Activated T-helper 17 cell treated with anti-CD3 and anti-CD28 coated beads, Interleukin-2, amount 50 U/mL, for 72 hours (primary cell): Measurements from ENCODE around the gene SIRPB2. TPM values are rescaled to one million over a fixed set of nuclear protein-coding genes. Genes with fewer than 3 reads are reported as not detected.
"Not testable (repeated sequence)": the region's sequence is repeated elsewhere in the genome, so short reads cannot be mapped to it uniquely, and the experiment has no call there.

Experiments
- ATAC-seq: fragments of 150-1000 bp; cut with Tn5 transposase; replicated peaks from 2 replicates; pipeline ENCODE4 v1.10.0; 2021; ENCODE audit warnings: mild to moderate bottlenecking, moderate library complexity
- H3K27ac Mint-ChIP-seq: one replicate; pipeline ENCODE4 v1.8.0; 2022; ENCODE audit warnings: mixed read lengths
- H3K27me3 Mint-ChIP-seq: one replicate; pipeline ENCODE4 v1.8.0; 2022; ENCODE audit warnings: mixed read lengths
- H3K36me3 Mint-ChIP-seq: one replicate; pipeline ENCODE4 v1.8.0; 2022; ENCODE audit warnings: low read depth, mild to moderate bottlenecking, mixed read lengths
- H3K4me1 Mint-ChIP-seq: one replicate; pipeline ENCODE4 v1.8.0; 2022; ENCODE audit warnings: mixed read lengths
- H3K4me3 Mint-ChIP-seq: one replicate; pipeline ENCODE4 v1.8.0; 2022; ENCODE audit warnings: mild to moderate bottlenecking, mixed read lengths
- H3K9me3 Mint-ChIP-seq: one replicate; pipeline ENCODE4 v1.8.0; 2022; ENCODE audit warnings: mixed read lengths
- total RNA-seq, 2 donors: library from RNA; stranded (reverse); gene quantifications; one replicate each; pipeline ENCODE4 v1.2.3, GENCODE V29; 2022

Gene SIRPB2
- total RNA-seq, 2 donors from 2014 or later = not detected

DNA sequence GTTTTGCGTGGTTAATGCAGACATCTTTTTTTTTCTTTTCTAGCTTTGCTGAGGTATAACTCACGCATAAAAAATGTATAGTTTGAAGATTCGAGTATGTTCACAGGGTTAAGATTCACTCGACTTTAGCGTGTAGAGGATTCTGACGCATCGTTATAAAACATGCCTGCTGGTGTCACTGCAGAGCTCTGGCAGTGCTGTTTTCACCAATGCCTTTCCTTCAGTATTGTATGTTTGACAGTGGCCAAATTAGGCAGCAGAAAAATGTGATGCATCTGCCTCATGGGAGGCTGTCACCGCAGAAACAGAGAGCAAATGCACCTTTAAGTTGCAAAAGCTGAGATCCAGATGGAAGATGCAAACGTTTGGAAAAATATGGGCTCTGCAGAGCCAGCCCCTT, 18.0 kb upstream of the SIRPB2 start:
- Mint-ChIP-seq H3K27me3 (peaks cover 19% of the 10 kb centered on the region), H3K4me3 (no peak overlapping the region), H3K9me3 (no peaks in the 10 kb centered on the region), H3K4me1 (no peaks in the 10 kb centered on the region), H3K27ac (no peak overlapping the region), H3K36me3 (no peaks in the 10 kb centered on the region)
- ATAC-seq = peak; percentile 47

DNA sequence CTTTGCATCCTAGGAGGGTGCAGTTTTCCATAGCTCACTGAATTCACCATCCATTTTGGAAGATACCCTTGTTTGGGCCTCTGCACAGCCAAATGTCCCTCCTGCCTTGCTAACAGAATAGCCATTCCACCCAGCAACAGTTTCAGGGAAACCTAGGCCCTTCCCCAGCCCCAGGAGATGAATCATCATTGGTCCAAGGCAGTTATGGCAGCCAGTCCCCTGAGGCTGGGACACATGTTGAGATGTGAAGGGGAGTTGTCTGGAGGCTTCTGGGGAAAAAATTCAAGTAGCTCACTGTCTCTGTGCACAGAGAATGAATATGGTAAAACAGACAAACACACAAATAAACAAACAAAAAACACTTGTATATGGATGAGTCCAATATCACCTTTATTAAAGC, 17.4 kb upstream of the SIRPB2 start:
- peaks cover 17% of the 10 kb centered on the region for H3K27me3 Mint-ChIP-seq
- H3K4me1 Mint-ChIP-seq = peaks cover 1% of the 10 kb centered on the region
- H3K9me3 Mint-ChIP-seq = no peaks in the 10 kb centered on the region
- ATAC-seq = no peak
- no peaks in the 10 kb centered on the region for H3K36me3 Mint-ChIP-seq
- H3K27ac Mint-ChIP-seq = no peak overlapping the region
- H3K4me3 Mint-ChIP-seq = no peak overlapping the region

DNA sequence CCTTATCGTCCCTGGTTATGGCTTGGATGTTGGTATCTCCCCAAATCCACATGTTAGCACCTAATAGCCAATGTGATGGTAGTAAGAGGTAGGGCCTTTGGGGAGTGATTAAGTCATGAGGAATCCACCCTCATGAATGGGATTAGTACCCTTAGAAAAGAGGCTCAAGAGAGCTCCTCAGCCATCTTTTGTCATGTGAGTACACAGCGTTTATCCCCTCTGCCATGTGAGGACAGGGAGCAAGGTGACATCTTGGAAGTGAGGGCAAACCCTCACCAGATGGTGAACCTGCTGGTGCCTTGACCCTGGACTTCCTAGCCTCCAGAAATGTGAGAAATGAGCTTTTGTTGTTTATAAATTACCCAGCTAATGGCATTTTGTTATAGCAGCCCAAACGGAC, 16.1 kb upstream of the SIRPB2 start:
- Mint-ChIP-seq H3K27me3 (peaks cover 26% of the 10 kb centered on the region), H3K4me1 (peaks cover 5% of the 10 kb centered on the region), H3K4me3 (no peak overlapping the region), H3K9me3 (no peaks in the 10 kb centered on the region), H3K27ac (no peak overlapping the region), H3K36me3 (no peaks in the 10 kb centered on the region)
- no peak for ATAC-seq

DNA sequence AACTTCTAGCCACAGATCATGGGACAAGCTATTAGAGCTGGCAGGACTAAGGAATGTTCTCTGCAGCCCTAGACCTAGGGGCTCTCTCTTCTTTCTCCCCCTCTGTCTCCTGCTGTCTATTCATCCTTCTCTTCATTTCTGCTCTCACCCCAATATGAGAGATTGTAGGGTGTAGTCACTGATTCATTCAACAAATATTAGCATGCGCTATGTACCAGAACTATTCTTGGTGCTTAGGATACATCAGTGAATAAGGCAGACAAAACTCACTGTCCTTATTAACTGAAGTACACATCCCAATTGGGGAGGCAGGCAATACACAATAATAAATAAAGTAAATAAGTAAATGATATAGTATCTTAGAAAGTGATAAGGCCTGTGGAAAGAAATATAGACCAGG, 14.7 kb upstream of the SIRPB2 start:
- no peaks in the 10 kb centered on the region for H3K36me3 Mint-ChIP-seq
- H3K9me3 Mint-ChIP-seq = no peaks in the 10 kb centered on the region
- no peak overlapping the region for H3K4me3 Mint-ChIP-seq
- no peak for ATAC-seq
- H3K27ac Mint-ChIP-seq = no peak overlapping the region
- peaks cover 5% of the 10 kb centered on the region for H3K4me1 Mint-ChIP-seq
- peaks cover 24% of the 10 kb centered on the region for H3K27me3 Mint-ChIP-seq

DNA sequence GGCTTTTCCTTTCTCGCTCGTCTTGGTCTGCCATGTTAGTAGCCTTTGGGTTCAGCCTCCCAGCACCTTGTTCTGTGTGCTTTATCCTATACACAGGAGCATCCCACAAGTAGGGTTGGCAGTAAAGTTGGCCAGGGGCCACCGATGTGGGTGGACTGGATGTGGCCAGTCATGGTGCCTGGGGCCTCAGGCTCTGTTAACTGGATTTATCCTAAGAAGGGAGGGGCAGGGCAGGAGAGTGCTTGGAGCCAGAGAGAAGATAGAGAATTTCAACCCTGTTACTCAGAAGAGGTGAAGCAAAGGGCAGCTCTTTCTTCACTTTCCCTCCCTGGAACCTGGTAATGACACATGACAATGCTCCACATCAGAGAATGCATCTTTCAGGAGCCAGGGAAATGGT, 14.1 kb upstream of the SIRPB2 start:
- Mint-ChIP-seq H3K27ac (no peak overlapping the region), H3K36me3 (no peaks in the 10 kb centered on the region), H3K27me3 (peaks cover 26% of the 10 kb centered on the region), H3K4me3 (no peak overlapping the region), H3K4me1 (peaks cover 5% of the 10 kb centered on the region), H3K9me3 (no peaks in the 10 kb centered on the region)
- no peak for ATAC-seq

DNA sequence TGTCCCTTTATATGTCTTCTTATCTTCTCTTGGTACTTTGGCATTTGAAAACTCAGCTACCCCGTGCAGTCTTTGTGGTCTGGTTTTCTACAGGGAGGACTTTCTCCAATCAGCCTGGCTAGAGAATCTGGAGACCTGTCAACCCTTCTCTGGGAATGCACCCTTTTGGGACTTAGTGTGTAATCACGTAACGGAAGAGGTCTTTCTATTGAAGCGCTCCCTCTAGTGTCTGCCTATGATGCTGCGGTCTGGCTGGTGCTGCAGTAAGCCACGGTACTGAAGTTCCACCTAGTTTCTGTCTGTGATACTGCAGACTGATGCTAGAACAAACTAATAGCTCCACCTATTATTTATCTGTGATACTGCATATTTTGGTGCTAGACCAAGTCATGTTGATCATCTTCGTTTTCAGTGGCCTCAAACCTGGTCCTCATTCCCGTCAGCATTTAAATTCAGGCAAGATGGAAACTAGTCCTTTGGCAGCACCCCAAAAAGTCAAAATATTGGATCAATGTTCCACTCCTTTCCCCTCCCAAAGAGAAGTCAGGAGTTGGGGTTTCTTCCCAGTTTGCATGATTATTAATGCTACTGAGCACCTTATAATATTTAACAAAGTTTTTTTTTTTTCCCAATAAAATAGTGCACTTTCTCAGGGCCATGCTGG, 12.5 kb upstream of the SIRPB2 start:
- Mint-ChIP-seq H3K9me3 (no peaks in the 10 kb centered on the region), H3K27ac (no peak overlapping the region), H3K4me1 (peaks cover 5% of the 10 kb centered on the region), H3K4me3 (no peak overlapping the region), H3K36me3 (no peaks in the 10 kb centered on the region), H3K27me3 (peaks cover 38% of the 10 kb centered on the region)
- ATAC-seq = peak; percentile 100

DNA sequence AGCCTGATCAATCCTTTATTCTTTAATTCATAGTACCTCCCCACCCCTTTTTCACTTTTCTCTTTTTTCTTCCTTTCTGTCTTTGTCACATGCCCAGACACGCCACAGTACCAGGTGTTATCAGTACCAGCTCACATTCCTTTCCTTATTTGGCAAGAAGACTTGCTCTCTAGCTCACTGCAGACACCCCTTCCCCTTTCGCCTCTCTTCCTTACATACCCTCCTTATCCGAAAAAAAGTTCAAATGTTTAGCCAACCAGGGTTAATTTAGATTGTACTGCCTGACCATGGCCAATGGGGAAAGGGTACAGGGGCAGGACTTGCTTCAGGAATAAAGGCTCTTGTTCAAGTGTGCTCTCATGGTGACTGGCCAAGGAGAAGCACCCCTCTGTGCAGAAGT, 9.3 kb upstream of the SIRPB2 start:
- peaks cover 49% of the 10 kb centered on the region for H3K27me3 Mint-ChIP-seq
- no peak for ATAC-seq
- no peaks in the 10 kb centered on the region for H3K9me3 Mint-ChIP-seq
- no peaks in the 10 kb centered on the region for H3K36me3 Mint-ChIP-seq
- no peak overlapping the region for H3K4me3 Mint-ChIP-seq
- no peak overlapping the region for H3K27ac Mint-ChIP-seq
- H3K4me1 Mint-ChIP-seq = peaks cover 5% of the 10 kb centered on the region

DNA sequence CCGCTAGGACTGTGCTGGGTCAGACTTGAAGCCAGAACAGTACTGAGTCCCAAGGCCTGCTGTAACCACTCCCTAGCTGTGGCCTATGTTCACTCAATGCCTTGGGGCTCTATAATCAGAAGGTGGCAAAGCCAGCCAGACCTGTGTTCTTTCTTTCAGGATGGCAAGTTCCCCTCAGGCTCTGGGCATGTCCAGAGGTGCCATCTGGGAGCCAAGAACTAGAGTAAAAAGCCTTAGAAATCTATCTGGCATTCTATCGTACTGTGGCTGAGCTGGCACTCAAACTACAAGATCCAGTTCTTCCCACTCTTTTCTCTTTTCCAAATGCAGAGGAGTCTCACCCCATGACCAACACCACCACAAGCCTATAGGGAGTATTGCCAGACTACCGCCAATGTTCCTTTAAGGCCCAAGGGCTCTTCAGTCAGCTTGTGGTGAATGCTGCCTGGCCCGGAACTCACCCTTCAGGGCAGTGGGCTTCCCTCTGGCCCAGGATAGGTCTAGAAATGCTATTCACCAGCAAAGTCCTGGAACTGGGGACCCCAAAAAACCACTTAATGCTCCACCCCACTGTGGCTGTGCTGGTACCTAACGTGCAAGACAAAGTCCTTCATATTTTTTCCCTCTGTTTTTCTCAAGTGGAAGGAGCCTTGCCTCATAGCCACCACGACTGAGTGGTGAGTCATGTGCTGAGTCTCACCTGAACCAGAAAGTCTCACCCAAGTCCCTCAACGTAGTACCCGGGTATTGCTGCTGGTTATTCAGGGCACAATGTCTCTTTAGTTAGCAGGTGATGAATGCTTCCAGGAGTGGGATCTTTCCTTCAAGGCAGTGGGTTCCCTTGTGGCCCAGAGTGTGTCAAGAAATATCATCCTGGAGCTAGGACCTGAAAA, 8.6 kb upstream of the SIRPB2 start:
- H3K4me1 Mint-ChIP-seq = peaks cover 5% of the 10 kb centered on the region
- no peaks in the 10 kb centered on the region for H3K36me3 Mint-ChIP-seq
- no peak overlapping the region for H3K27ac Mint-ChIP-seq
- peaks cover 49% of the 10 kb centered on the region for H3K27me3 Mint-ChIP-seq
- H3K9me3 Mint-ChIP-seq = no peaks in the 10 kb centered on the region
- H3K4me3 Mint-ChIP-seq = no peak overlapping the region
- ATAC-seq = no peak

DNA sequence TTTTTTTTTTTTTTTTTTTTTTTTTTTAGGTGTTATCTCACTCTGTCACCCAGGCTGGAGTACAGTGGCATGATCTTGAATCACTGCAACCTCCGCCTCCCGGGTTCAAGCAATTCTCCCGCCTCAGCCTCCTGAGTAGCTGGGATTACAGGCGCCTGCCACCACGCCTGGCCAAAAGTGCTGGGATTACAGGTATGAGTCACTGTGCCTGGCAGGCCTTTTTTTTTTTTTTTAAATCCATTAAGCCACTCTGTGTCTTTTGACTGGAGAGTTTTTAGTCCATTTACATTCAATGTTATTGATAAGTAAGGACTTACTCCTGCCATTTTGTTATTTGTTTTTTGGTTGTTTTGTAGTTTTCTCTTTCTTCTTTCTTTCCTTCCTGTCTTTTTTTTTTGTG, 6.2 kb upstream of the SIRPB2 start:
- peaks cover 41% of the 10 kb centered on the region for H3K27me3 Mint-ChIP-seq
- H3K9me3 Mint-ChIP-seq, H3K27ac Mint-ChIP-seq, H3K4me3 Mint-ChIP-seq, H3K36me3 Mint-ChIP-seq, ATAC-seq, H3K4me1 Mint-ChIP-seq: not testable (repeated sequence)

DNA sequence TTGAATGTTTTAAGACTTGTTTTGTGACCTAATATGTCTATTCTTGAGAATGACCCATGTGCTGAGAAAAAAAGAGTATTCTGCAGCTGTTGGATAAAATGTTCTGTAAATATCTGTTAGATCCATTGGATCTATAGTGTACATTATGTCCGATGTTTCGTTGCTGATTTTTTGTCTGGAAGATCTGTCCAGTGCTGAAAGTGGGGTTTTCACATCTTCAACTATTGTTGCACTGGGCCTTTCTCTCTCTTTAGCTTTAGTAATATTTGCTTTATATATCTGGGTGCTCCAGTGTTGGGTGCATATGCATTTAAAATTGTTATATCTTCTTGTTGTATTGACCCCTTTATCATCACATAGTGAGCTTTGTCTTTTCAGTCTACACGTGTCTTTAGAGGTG, 5.7 kb upstream of the SIRPB2 start:
- H3K27me3 Mint-ChIP-seq = peaks cover 38% of the 10 kb centered on the region
- H3K9me3 Mint-ChIP-seq = no peaks in the 10 kb centered on the region
- no peaks in the 10 kb centered on the region for H3K36me3 Mint-ChIP-seq
- no peak overlapping the region for H3K27ac Mint-ChIP-seq
- ATAC-seq = no peak
- no peak overlapping the region for H3K4me3 Mint-ChIP-seq
- H3K4me1 Mint-ChIP-seq = no peaks in the 10 kb centered on the region

DNA sequence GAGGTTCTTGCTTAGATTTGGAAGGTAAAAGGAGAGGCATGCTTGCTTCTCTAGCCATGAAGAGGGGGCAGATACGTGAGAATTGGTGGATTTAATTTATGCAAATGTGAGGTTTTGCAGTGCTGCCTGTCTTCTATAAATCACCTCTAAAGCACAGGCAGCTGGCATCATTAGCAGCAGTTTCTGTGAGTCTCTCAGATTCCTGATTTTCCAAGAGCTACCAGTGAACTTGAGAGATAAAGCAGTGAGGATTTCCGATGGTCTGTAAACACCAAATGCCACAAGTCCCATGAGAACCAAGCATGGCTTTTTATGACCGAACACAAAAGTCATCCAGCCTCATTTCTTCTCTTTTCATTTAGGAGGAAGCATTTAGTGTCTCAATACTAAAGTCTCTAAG, 3.2 kb upstream of the SIRPB2 start:
- H3K4me3 Mint-ChIP-seq = no peak overlapping the region
- no peaks in the 10 kb centered on the region for H3K36me3 Mint-ChIP-seq
- no peak overlapping the region for H3K27ac Mint-ChIP-seq
- H3K9me3 Mint-ChIP-seq = no peaks in the 10 kb centered on the region
- no peaks in the 10 kb centered on the region for H3K4me1 Mint-ChIP-seq
- ATAC-seq = no peak
- peaks cover 22% of the 10 kb centered on the region for H3K27me3 Mint-ChIP-seq

DNA sequence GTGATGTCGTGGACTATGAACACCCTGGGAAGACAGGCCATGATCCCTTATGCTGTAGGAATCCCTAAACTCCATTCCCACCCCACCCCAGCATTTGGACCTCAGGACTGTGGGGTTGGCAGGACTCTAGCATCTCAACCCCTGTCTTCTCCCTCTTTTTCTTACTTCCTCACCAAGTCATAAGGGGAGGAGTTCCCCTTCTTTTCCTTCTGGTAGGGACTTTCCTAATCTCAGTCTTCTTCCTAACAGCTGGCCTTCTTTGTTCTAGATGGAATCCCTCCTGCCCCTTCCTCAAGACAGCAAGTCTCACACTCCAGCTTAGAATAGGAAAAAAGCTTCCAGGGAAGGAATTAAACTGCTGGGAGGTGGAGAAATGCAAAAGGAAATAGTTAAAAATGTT, 2.3 kb upstream of the SIRPB2 start:
- no peak for ATAC-seq
- Mint-ChIP-seq H3K9me3 (no peaks in the 10 kb centered on the region), H3K36me3 (no peaks in the 10 kb centered on the region), H3K4me1 (no peaks in the 10 kb centered on the region), H3K4me3 (no peak overlapping the region), H3K27me3 (peaks cover 24% of the 10 kb centered on the region), H3K27ac (no peak overlapping the region)

DNA sequence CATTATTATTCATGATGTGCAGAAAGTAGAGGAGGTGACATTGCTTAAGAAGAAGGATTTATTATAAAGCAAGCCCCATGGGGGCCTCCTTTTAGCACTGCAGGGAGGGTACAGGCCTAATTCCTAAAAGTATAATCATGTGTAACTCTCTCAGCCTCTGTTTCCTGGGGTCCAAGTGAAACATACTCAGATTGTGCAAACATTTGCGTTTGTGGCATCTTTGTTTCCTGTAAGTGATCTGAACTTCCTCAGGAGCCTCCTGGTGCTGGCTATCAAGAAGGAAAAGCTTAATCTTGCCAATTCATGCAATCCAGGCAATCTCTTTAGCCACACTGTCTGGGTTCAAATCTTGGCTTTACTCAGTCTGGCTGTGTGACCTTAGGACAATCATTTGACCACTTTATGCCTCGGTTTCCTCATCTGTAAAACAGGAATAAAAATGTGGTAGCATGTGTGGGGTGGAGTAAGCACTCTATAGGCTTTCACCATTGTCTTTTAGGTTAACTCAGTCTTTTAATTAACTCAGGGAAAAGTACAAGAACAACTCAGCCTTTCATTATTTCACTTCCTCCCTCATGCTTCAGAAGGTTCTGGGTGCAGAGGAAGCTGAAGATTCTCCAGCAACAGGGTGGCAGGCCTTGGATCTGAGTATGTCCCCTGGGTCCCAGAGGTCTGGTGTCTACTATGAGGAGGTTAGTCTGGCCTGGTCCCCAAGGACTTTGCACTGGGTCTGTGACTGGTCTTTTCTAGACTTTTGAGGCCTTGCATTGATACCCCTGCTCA, 831 bp upstream of the SIRPB2 start:
- H3K4me1 Mint-ChIP-seq = no peaks in the 10 kb centered on the region
- H3K9me3 Mint-ChIP-seq = no peaks in the 10 kb centered on the region
- no peaks in the 10 kb centered on the region for H3K36me3 Mint-ChIP-seq
- H3K27me3 Mint-ChIP-seq = peaks cover 17% of the 10 kb centered on the region
- no peak overlapping the region for H3K27ac Mint-ChIP-seq
- H3K4me3 Mint-ChIP-seq = no peak overlapping the region
- ATAC-seq = no peak

DNA sequence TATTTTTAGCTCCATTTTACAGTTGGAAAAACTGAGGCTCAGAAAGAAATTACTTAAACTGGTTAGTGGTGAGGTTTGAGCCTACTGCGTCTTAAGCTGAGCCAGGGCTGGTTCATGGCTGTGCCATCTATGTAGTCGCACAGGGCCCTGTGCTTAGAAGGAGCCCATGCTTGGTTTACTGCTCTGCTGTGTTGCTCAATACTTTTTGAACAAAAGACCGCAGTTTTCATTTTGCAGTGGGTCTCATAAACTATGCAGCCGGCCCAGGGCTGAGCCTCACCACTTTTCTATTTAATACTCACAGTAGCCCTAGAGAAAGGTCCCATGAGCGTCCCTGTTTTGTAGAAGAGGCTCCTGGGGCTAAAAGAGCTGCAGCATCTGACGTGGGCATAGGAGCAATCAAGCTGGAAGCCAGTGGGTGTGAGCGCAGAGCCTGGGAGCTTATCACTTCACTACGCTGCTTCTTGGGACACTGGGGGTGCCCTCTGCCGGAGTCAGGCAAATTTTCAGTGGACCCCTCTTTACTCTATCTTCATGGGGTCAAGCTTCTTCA, 501 bp downstream of the SIRPB2 start:
- H3K4me1 Mint-ChIP-seq = no peaks in the 10 kb centered on the region
- no peak overlapping the region for H3K4me3 Mint-ChIP-seq
- no peaks in the 10 kb centered on the region for H3K36me3 Mint-ChIP-seq
- no peak for ATAC-seq
- no peaks in the 10 kb centered on the region for H3K9me3 Mint-ChIP-seq
- peaks cover 19% of the 10 kb centered on the region for H3K27me3 Mint-ChIP-seq
- no peak overlapping the region for H3K27ac Mint-ChIP-seq
